Body of pancreas (tissue), 4 donors: ENCODE data around the gene SPRED3. TPM values are rescaled to one million over a fixed set of nuclear protein-coding genes. Genes with fewer than 3 reads are reported as not detected.
"Not testable (repeated sequence)": the region's sequence is repeated elsewhere in the genome, so short reads cannot be mapped to it uniquely, and the experiment has no call there.

ENCODE experiments used
- ATAC-seq: fragments of 150-250 bp; one replicate; pipeline ENCODE4 v1.9.1; 2016
- DNase-seq, 4 donors: peaks; one replicate each; pipeline ENCODE4 v3.0.0-alpha.2; 2019
- H3K27ac ChIP-seq, 4 donors: fragments of 200-600 bp; sonication (generic); 1 replicate in 3 of 4; 2 replicates in 1 of 4; pipeline versions ENCODE4 v1.5.1 to v1.6.1; 2016 to 2019; ENCODE audit warnings: mild to moderate bottlenecking in 1 of 4, mixed read lengths in 1 of 4, moderate library complexity in 1 of 4
- H3K27me3 ChIP-seq, 2 donors: fragments of 200-600 bp; sonication (generic); one replicate each; pipeline ENCODE4 v1.6.0; 2016; ENCODE audit warnings: mild to moderate bottlenecking in 1 of 2
- H3K36me3 ChIP-seq, 2 donors: fragments of 200-600 bp; sonication (generic); replicated peaks in 1 of 2; 2 replicates each; pipeline ENCODE4 v1.5.1; 2016; ENCODE audit warnings: low read depth in 2 of 2; ENCODE audit not compliant: insufficient read depth in 1 of 2
- H3K4me1 ChIP-seq: fragments of 200-600 bp; sonication (generic); one replicate; pipeline ENCODE4 v1.6.0; 2016
- H3K4me3 ChIP-seq, 2 donors: fragments of 200-600 bp; sonication (generic); 1 replicate in 1 of 2; 2 replicates in 1 of 2; pipeline ENCODE4 v1.5.1; 2016 to 2019
- H3K9me3 ChIP-seq, 3 donors: fragments of 200-600 bp; sonication (generic); 1 replicate in 2 of 3; 2 replicates in 1 of 3; pipeline ENCODE4 v1.5.1; 2016
- POLR2A ChIP-seq, 3 donors: fragments of 450-650 bp; IDR thresholded peaks; one replicate each; pipeline ENCODE4 v1.6.1; 2016; ENCODE audit warnings: antibody characterized with exemption in 3 of 3, mild to moderate bottlenecking in 2 of 3
- WGBS, 2 donors: methylation state at CpG; one replicate each; pipeline ENCODE4 v1.1.5; 2017; 5-methylcytosine and 5-hydroxymethylcytosine counted together
- intact Hi-C: fragments of 100-400 bp; cut with DNase I; formaldehyde crosslinking; loops from one replicate; pipeline ENCODE4 v1.15.1; 2023
- total RNA-seq, 2 donors: library from RNA; depleted of rRNA; stranded (reverse); fragments of >200 nt; gene quantifications; one replicate each; pipeline ENCODE4 v1.1.0, GENCODE V29; 2016
- TF ChIP-seq, protein P1 (sequence below), 7 experiments: fragments of 450-650 bp in 4 of 7; fragments of 200-600 bp in 3 of 7; sonication (generic) in 3 of 7; IDR thresholded peaks; one replicate each; pipeline ENCODE4 v1.5.1; 2016 to 2019; ENCODE audit warnings: antibody characterized with exemption in 7 of 7

SPRED3 gene
- total RNA-seq, 2 donors from 2014 or later = under 0.01 to 0.52 TPM

DNA sequence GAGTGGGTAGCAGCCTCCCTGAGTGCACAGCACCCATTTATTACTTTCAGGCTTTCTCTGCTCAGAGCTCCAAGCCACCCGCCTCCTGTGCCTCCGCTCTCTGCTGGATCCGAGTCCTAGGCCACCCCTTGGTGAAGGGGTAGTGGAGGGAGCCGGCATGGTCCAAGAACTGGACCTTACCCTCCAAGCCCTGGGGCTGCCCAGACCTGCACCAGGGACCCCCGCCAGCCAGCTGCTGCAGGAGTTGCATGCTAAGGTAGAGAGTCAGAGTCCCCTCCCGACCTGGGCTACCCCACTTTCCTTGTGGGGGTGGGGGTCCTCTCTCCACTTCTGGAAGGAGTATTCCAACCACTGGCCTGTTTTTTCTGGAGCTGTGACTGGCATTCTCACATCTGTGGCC lies 16.4 kb downstream of the SPRED3 start:
- H3K27me3 ChIP-seq = no peaks in the 10 kb centered on the region
- H3K27ac ChIP-seq = no peak overlapping the region
- H3K4me1 ChIP-seq = peaks cover 10% of the 10 kb centered on the region
- ATAC-seq = no peak
- H3K4me3 ChIP-seq = no peak overlapping the region
- 95 to 97% methylated on average over 4 to 6 of the region's 6 CpGs for WGBS, 2 donors
- H3K9me3 ChIP-seq = no peaks in the 10 kb centered on the region
- DNase-seq = no peak
- no peak for TF ChIP-seq POLR2A (IDR thresholded peaks at IDR 0.05)
- TF ChIP-seq, protein P1, sequence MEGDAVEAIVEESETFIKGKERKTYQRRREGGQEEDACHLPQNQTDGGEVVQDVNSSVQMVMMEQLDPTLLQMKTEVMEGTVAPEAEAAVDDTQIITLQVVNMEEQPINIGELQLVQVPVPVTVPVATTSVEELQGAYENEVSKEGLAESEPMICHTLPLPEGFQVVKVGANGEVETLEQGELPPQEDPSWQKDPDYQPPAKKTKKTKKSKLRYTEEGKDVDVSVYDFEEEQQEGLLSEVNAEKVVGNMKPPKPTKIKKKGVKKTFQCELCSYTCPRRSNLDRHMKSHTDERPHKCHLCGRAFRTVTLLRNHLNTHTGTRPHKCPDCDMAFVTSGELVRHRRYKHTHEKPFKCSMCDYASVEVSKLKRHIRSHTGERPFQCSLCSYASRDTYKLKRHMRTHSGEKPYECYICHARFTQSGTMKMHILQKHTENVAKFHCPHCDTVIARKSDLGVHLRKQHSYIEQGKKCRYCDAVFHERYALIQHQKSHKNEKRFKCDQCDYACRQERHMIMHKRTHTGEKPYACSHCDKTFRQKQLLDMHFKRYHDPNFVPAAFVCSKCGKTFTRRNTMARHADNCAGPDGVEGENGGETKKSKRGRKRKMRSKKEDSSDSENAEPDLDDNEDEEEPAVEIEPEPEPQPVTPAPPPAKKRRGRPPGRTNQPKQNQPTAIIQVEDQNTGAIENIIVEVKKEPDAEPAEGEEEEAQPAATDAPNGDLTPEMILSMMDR (IDR thresholded peaks at IDR 0.05) = no peak
- intact Hi-C loops = loop anchor here (10.0 kb wide), 1 partner anchor 520 kb away; no protein-coding TSS in a partner anchor
- no peaks in the 10 kb centered on the region for H3K36me3 ChIP-seq

- WGBS, 2 donors = 90 to 94% methylated on average over 7 to 8 of the region's 8 CpGs
Observed at GRCh38 chr19:38405276-38405675, 16.8 kb downstream of the SPRED3 start.

GRCh38 chr19:38409631-38410133 lies 21.2 kb downstream of the SPRED3 start:
- no peaks in the 10 kb centered on the region for H3K27me3 ChIP-seq
- no peak overlapping the region for H3K4me3 ChIP-seq
- H3K9me3 ChIP-seq = no peaks in the 10 kb centered on the region
- H3K4me1 ChIP-seq = peaks cover 1% of the 10 kb centered on the region
- ATAC-seq (no peak), DNase-seq (no peak)
- no peak overlapping the region for H3K27ac ChIP-seq
- H3K36me3 ChIP-seq = no peaks in the 10 kb centered on the region
- no peak for TF ChIP-seq POLR2A (IDR thresholded peaks at IDR 0.05)
- TF ChIP-seq, protein P1 (IDR thresholded peaks at IDR 0.05) = no peak
- intact Hi-C loops = loop anchor here (10.0 kb wide), 1 partner anchor 515 kb away; no protein-coding TSS in a partner anchor
- 43 to 50% methylated on average over 7 of the region's 7 CpGs for WGBS, 2 donors

More at GRCh38 chr19:38405276-38405675, 16.8 kb downstream of the SPRED3 start:
- ATAC-seq = no peak
- Histone ChIP-seq H3K36me3 (no peaks in the 10 kb centered on the region), H3K27ac (no peak overlapping the region), H3K4me3 (no peak overlapping the region), H3K9me3 (no peaks in the 10 kb centered on the region), H3K4me1 (peaks cover 10% of the 10 kb centered on the region), H3K27me3 (no peaks in the 10 kb centered on the region)
- DNase-seq = no peak
- no peak for TF ChIP-seq POLR2A (IDR thresholded peaks at IDR 0.05)
- TF ChIP-seq, protein P1 (IDR thresholded peaks at IDR 0.05) = no peak
- intact Hi-C loops = loop anchor here (10.0 kb wide), 1 partner anchor 520 kb away; no protein-coding TSS in a partner anchor

GRCh38 chr19:38410407-38410806 lies 21.9 kb downstream of the SPRED3 start:
- H3K27me3 ChIP-seq, H3K36me3 ChIP-seq, H3K9me3 ChIP-seq, intact Hi-C loops, H3K4me1 ChIP-seq, H3K27ac ChIP-seq, DNase-seq, H3K4me3 ChIP-seq, ATAC-seq: not testable (repeated sequence)
- WGBS, 2 donors = 63 to 69% methylated on average over 5 to 6 of the region's 6 CpGs

DNA sequence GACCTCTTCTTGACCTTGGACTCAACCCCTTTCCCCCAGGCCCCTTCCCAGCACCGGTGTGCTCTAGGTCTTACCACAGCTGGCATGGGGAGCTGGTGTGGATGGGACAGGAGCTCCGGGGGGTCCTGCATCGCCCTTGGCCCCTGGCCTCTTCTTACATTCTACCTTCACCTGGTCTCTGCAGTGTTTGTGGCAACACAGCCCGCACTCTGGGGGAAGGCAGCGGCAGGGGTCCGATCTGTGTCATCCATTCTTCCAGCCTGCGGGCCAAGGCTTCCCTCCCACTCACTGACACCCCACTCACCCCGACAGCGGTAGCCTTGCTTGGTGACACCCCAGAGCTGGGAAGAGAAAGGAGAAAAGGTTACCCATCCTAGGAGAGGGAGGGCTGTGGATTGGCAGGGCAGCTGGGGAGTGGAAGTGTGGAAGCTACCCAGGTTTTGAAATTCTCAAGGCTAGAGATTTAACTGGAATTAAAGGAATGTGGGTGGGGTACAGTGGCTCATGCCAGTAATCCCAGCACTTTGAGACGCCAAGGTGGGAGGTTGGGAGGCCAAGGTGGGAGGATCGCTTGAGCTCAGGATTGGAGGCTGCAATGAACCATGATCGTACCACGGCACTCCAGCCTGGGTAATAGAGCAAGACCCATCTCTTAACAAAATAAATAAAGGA lies 22.7 kb downstream of the SPRED3 start:
- no peak for ATAC-seq
- Histone ChIP-seq H3K4me3 (no peak overlapping the region), H3K9me3 (no peaks in the 10 kb centered on the region), H3K27ac (no peak overlapping the region), H3K36me3 (no peaks in the 10 kb centered on the region), H3K4me1 (no peaks in the 10 kb centered on the region), H3K27me3 (no peaks in the 10 kb centered on the region)
- intact Hi-C loops = no loop called here
- WGBS, 2 donors = 77 to 83% methylated on average over 9 to 13 of the region's 13 CpGs
- DNase-seq = no peak
- no peak for TF ChIP-seq POLR2A (IDR thresholded peaks at IDR 0.05)
- TF ChIP-seq, protein P1 (IDR thresholded peaks at IDR 0.05) = no peak

DNA sequence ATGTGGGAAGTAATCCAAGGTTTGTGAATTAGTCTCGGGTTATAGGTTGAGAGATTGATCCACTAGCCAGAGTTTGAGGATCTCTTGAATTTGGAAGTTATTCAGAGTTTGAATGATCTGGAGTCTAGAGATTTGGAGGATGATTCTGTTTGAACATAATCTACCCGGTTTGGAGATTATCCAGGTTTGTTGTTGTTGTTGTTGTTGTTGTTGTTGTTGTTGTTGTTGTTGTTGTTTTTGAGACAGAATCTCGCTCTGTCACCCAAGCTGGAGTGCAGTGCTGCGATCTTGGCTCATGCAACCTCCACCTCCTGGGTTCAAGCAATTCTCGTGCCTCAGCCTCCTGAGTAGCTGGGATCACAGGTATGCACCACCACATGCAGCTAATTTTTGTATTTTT lies 23.4 kb downstream of the SPRED3 start:
- H3K27me3 ChIP-seq, H3K4me3 ChIP-seq, H3K27ac ChIP-seq, ATAC-seq, H3K4me1 ChIP-seq, H3K9me3 ChIP-seq, DNase-seq, intact Hi-C loops, H3K36me3 ChIP-seq: not testable (repeated sequence)
- WGBS, 2 donors = 64 to 66% methylated on average over 5 of the region's 5 CpGs
